MM.1S (cell line): Measurements from ENCODE around the gene IRAK4.

ENCODE experiments used
- EZH2 ChIP-seq: fragments of 300-600 bp; sonication (generic); optimal IDR thresholded peaks from 2 replicates; pipeline ENCODE3; 2017; ENCODE audit warnings: low read depth, mild to moderate bottlenecking, antibody characterized with exemption, low read length, mixed read lengths
- TF ChIP-seq, protein P1 (sequence below): fragments of 300-600 bp; sonication (generic); IDR thresholded peaks from 2 replicates; pipeline ENCODE4 v1.5.1; 2016; ENCODE audit warnings: antibody characterized with exemption, low read length, mixed read lengths

DNA sequence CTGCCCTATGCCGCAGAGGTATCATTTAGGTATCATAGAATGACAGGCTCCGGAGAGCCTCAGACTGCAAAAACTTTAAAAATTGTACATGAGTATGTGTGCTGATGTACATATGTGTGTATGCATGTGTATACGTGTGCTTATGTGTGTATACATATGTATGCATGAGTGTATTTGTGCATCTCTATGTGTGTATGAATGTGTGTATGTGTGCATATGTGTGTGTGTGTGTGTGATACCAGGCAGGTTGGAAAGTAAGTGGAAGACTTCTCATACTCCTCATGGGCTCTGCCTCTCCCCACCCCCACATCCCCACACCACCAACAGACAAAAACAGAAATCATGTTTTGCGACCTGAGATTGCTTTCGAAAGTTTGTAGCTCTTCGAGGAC lies 76.5 kb downstream of the IRAK4 start:
- TF ChIP-seq, protein P1, sequence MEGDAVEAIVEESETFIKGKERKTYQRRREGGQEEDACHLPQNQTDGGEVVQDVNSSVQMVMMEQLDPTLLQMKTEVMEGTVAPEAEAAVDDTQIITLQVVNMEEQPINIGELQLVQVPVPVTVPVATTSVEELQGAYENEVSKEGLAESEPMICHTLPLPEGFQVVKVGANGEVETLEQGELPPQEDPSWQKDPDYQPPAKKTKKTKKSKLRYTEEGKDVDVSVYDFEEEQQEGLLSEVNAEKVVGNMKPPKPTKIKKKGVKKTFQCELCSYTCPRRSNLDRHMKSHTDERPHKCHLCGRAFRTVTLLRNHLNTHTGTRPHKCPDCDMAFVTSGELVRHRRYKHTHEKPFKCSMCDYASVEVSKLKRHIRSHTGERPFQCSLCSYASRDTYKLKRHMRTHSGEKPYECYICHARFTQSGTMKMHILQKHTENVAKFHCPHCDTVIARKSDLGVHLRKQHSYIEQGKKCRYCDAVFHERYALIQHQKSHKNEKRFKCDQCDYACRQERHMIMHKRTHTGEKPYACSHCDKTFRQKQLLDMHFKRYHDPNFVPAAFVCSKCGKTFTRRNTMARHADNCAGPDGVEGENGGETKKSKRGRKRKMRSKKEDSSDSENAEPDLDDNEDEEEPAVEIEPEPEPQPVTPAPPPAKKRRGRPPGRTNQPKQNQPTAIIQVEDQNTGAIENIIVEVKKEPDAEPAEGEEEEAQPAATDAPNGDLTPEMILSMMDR, result no peak
- TF ChIP-seq EZH2, result no peak
